B cell (primary cell): ENCODE measurements around the gene BACH2. TPM values are rescaled to one million over a fixed set of nuclear protein-coding genes. Genes with fewer than 3 reads are reported as not detected.

Source experiments
- ATAC-seq: fragments of 200-7000 bp; cut with Tn5 transposase; one replicate; pipeline ENCODE4 v1.10.0; 2021; ENCODE audit warnings: low read depth, mild to moderate bottlenecking, moderate number of reproducible peaks, moderate library complexity
- CTCF ChIA-PET: fragments of 350-600 bp; sonication (Branson Sonifier 250); formaldehyde crosslinking; loops from one replicate; lab custom pipeline; 2021; ENCODE audit warnings: antibody characterized with exemption, inconsistent platforms; lab: Charles Lee
- POLR2A ChIA-PET: fragments of 350-600 bp; sonication (Branson Sonifier 250); formaldehyde crosslinking; loops from one replicate; lab custom pipeline; 2021; ENCODE audit warnings: antibody characterized with exemption; lab: Charles Lee
- DNase-seq: peaks from one replicate; pipeline ENCODE4 v3.0.0; 2013
- H2AFZ ChIP-seq: 2 replicates; pipeline ENCODE4 v1.6.1; 2012; ENCODE audit warnings: mild to moderate bottlenecking, low read depth, low read length; ENCODE audit not compliant: insufficient read depth, poor library complexity, severe bottlenecking
- H3K27ac ChIP-seq, 2 donors: 1 replicate in 1 of 2; 2 replicates in 1 of 2; pipeline ENCODE4 v1.5.1; 2012 to 2013; ENCODE audit warnings: low read length in 2 of 2, mild to moderate bottlenecking in 2 of 2, moderate library complexity in 1 of 2
- H3K27me3 ChIP-seq, 4 experiments: fragments of 200-600 bp in 1 of 4; sonication (generic) in 1 of 4; replicated peaks in 1 of 4; 1 replicate in 2 of 4; 2 replicates in 2 of 4; pipeline versions ENCODE4 v1.6.1 to v1.7.0; 2013 to 2016; ENCODE audit warnings: low read length in 3 of 4, mild to moderate bottlenecking in 2 of 4, mixed read lengths in 1 of 4, moderate library complexity in 1 of 4; ENCODE audit not compliant: insufficient read depth in 4 of 4, control insufficient read depth in 3 of 4; ENCODE audit errors: control extremely low read depth in 1 of 4
- H3K36me3 ChIP-seq, 2 experiments: replicated peaks in 1 of 2; 1 replicate in 1 of 2; 2 replicates in 1 of 2; pipeline versions ENCODE4 v1.6.1 to v1.7.1; 2013; ENCODE audit warnings: low read length in 1 of 2; ENCODE audit not compliant: insufficient read depth in 2 of 2, control insufficient read depth in 1 of 2; ENCODE audit errors: control extremely low read depth in 1 of 2, extremely low read depth in 1 of 2
- H3K4me1 ChIP-seq, 2 donors: fragments of 200-600 bp in 1 of 2; sonication (generic) in 1 of 2; 1 replicate in 1 of 2; 2 replicates in 1 of 2; pipeline versions ENCODE4 v1.5.1 to v1.6.1; 2013 to 2017; ENCODE audit warnings: low read length in 2 of 2; ENCODE audit not compliant: control insufficient read depth in 2 of 2, insufficient read depth in 2 of 2
- H3K4me2 ChIP-seq: replicated peaks from 2 replicates; pipeline ENCODE3; 2012; ENCODE audit warnings: mild to moderate bottlenecking, low read depth, low read length; ENCODE audit not compliant: poor library complexity, severe bottlenecking
- H3K4me3 ChIP-seq, 5 experiments: fragments of 200-600 bp in 1 of 5; sonication (generic) in 1 of 5; 1 replicate in 3 of 5; 2 replicates in 2 of 5; pipeline versions ENCODE4 v1.5.1 to v1.7.0; 2011 to 2016; ENCODE audit warnings: low read length in 4 of 5, mild to moderate bottlenecking in 4 of 5, low read depth in 2 of 5, control low read depth in 1 of 5, moderate library complexity in 1 of 5; ENCODE audit not compliant: insufficient read depth in 1 of 5; ENCODE audit errors: control extremely low read depth in 1 of 5, extremely low read depth in 1 of 5
- H3K79me2 ChIP-seq: fragments of 200-600 bp; sonication (generic); one replicate; pipeline ENCODE4 v1.6.0; 2016; ENCODE audit warnings: low read length; ENCODE audit not compliant: control insufficient read depth, insufficient read depth
- H3K9ac ChIP-seq: fragments of 200-600 bp; sonication (generic); 2 replicates; pipeline ENCODE4 v1.6.1; 2017; ENCODE audit warnings: mild to moderate bottlenecking, low read length, moderate library complexity
- H3K9me3 ChIP-seq, 3 donors: one replicate each; pipeline versions ENCODE4 v1.6.1 to v1.7.1; 2013; ENCODE audit warnings: low read length in 2 of 3; ENCODE audit not compliant: control insufficient read depth in 2 of 3, insufficient read depth in 1 of 3; ENCODE audit errors: control extremely low read depth in 1 of 3
- H4K20me1 ChIP-seq: 2 replicates; pipeline ENCODE4 v1.6.0; 2012; ENCODE audit warnings: mild to moderate bottlenecking, low read length; ENCODE audit not compliant: insufficient read depth, control insufficient read depth, poor library complexity, severe bottlenecking
- H3K27ac Mint-ChIP-seq: one replicate; pipeline ENCODE4 v1.8.0; 2021; ENCODE audit warnings: mixed read lengths
- H3K27me3 Mint-ChIP-seq: one replicate; pipeline ENCODE4 v1.8.0; 2021; ENCODE audit warnings: mixed read lengths
- H3K4me1 Mint-ChIP-seq: one replicate; pipeline ENCODE4 v1.8.0; 2021; ENCODE audit warnings: mixed read lengths
- H3K4me3 Mint-ChIP-seq: one replicate; pipeline ENCODE4 v1.8.0; 2021; ENCODE audit warnings: mixed read lengths
- H3K9me3 Mint-ChIP-seq: one replicate; pipeline ENCODE4 v1.8.0; 2022; ENCODE audit warnings: mixed read lengths; ENCODE audit not compliant: insufficient read depth
- CTCF ChIP-seq: fragments of 200-600 bp; IDR thresholded peaks from one replicate; pipeline ENCODE4 v1.8.0; 2022; ENCODE audit warnings: antibody characterized with exemption, mild to moderate bottlenecking
- EZH2 ChIP-seq: IDR thresholded peaks from 2 replicates; pipeline ENCODE4 v1.6.1; 2012; ENCODE audit warnings: borderline replicate concordance, low read depth, mild to moderate bottlenecking, moderate library complexity, low read length; ENCODE audit not compliant: insufficient read depth, poor library complexity, severe bottlenecking
- WGBS: methylation state at CpG from one replicate; pipeline ENCODE4 v1.1.5; 2013; ENCODE audit warnings: missing lambda C conversion rate; ENCODE audit not compliant: insufficient coverage; 5-methylcytosine and 5-hydroxymethylcytosine counted together
- intact Hi-C: fragments of 100-400 bp; cut with micrococcal nuclease; formaldehyde crosslinking; loops from one replicate; pipeline ENCODE4 v1.10.0; 2022
- polyA plus RNA-seq: library from polyadenylated mRNA; depleted of rRNA; stranded (reverse); fragments of >200 nt; gene quantifications from 2 replicates; pipeline ENCODE4 v1.2.3, GENCODE V29; 2012
- total RNA-seq, 2 donors: library from RNA; stranded (reverse); fragments of 120-200 nt in 1 of 2; gene quantifications; 1 replicate in 1 of 2; 2 replicates in 1 of 2; pipeline versions ENCODE4 v1.2.3 to v1.2.4, GENCODE V29; 2013 to 2022

The BACH2 gene
- total and polyA plus RNA-seq, 2 donors (not counting 1 experiment from before 2014, with no cell fraction given) = 41.1 to 235 TPM

- Histone ChIP-seq H3K4me3 (no peak overlapping the region), H3K9me3 (no peaks in the 10 kb centered on the region), H2AFZ (peak overlapping the region; percentile 1), H3K9ac (peak overlapping the region; percentile 6), H3K79me2 (peaks cover 19% of the 10 kb centered on the region), H3K27ac (peak overlapping the region; percentile 82 to 83), H3K4me2 (peak overlapping the region; percentile 41), H3K4me1 (peaks cover 56 to 59% of the 10 kb centered on the region in 2 donors), H4K20me1 (no peaks in the 10 kb centered on the region), H3K27me3 (no peaks in the 10 kb centered on the region), H3K36me3 (no peaks in the 10 kb centered on the region)
- H3K4me1 Mint-ChIP-seq = peaks cover 57% of the 10 kb centered on the region
- peak overlapping the region; percentile 52 for H3K4me3 Mint-ChIP-seq
- TF ChIP-seq CTCF = no peak
- no peaks in the 10 kb centered on the region for H3K9me3 Mint-ChIP-seq
- H3K27me3 Mint-ChIP-seq = no peaks in the 10 kb centered on the region
- ATAC-seq (no peak), DNase-seq (no peak)
- ChIA-PET POLR2A (interaction anchor here (2.7 kb wide), 1 partner anchor 12 kb away, joined by 14 read pairs; no protein-coding TSS in a partner anchor), CTCF (interaction anchor here (1.1 to 3.4 kb wide), 3 partner anchors 73 to 90 kb away, joined by 8 to 16 read pairs (median 8); no protein-coding TSS in a partner anchor)
- peak overlapping the region; percentile 75 for H3K27ac Mint-ChIP-seq
- 77% methylated on average over 2 of the region's 2 CpGs for WGBS
- intact Hi-C loops = no loop called here
Observed at GRCh38 chr6:90303039-90303438, 6.4 kb upstream of the BACH2 start.

- 100% methylated on average over 1 of the region's 2 CpGs for WGBS
- Histone ChIP-seq H3K9me3 (no peaks in the 10 kb centered on the region), H4K20me1 (no peaks in the 10 kb centered on the region), H3K27me3 (no peaks in the 10 kb centered on the region), H3K4me3 (no peak overlapping the region), H3K4me1 (peaks cover 64 to 65% of the 10 kb centered on the region in 2 donors), H3K9ac (no peak overlapping the region), H3K79me2 (peaks cover 19% of the 10 kb centered on the region), H3K36me3 (no peaks in the 10 kb centered on the region), H3K27ac (peak overlapping the region in 1 of 2 donors; percentile 82), H2AFZ (no peak overlapping the region), H3K4me2 (no peak overlapping the region)
- ChIA-PET CTCF (no interaction called here), POLR2A (interaction anchor here (2.7 kb wide), 1 partner anchor 12 kb away, joined by 14 read pairs; no protein-coding TSS in a partner anchor)
- intact Hi-C loops = no loop called here
- ATAC-seq = no peak
- TF ChIP-seq CTCF = no peak
- no peak for TF ChIP-seq EZH2
- Mint-ChIP-seq H3K4me1 (peaks cover 64% of the 10 kb centered on the region), H3K27me3 (no peaks in the 10 kb centered on the region), H3K4me3 (peak overlapping the region; percentile 24), H3K27ac (peak overlapping the region; percentile 59), H3K9me3 (no peaks in the 10 kb centered on the region)
- no peak for DNase-seq
Observed at GRCh38 chr6:90302320-90302719, 5.7 kb upstream of the BACH2 start.
